HL-60 (cell line): ENCODE data around the gene LHX4.

Source experiments
- DNase-seq, 2 experiments: peaks; one replicate each; pipeline ENCODE4 v3.0.0-alpha.2; 2010 to 2020; ENCODE audit warnings: low read depth in 1 of 2, low spot score in 1 of 2
- H3K27ac ChIP-seq: fragments of 250-450 bp; sonication (Bioruptor Pico); replicated peaks from 2 replicates; pipeline ENCODE4 v1.5.1; 2020; ENCODE audit warnings: mild to moderate bottlenecking, moderate library complexity
- H3K27me3 ChIP-seq: fragments of 250-450 bp; sonication (Bioruptor Pico); 2 replicates; pipeline ENCODE4 v1.5.1; 2021; ENCODE audit warnings: mild to moderate bottlenecking, moderate library complexity; ENCODE audit not compliant: insufficient read depth, poor library complexity, severe bottlenecking
- H3K4me3 ChIP-seq: replicated peaks from 2 replicates; pipeline ENCODE4 v1.5.1; 2011; ENCODE audit warnings: mild to moderate bottlenecking, control low read depth, low read length; ENCODE audit not compliant: insufficient read depth
- CTCF ChIP-seq: IDR thresholded peaks from one replicate; pipeline ENCODE4 v1.5.1; 2011; ENCODE audit warnings: low read length, control low read depth, inconsistent platforms; ENCODE audit not compliant: insufficient read depth
- GABPA ChIP-seq: IDR thresholded peaks from 2 replicates; pipeline ENCODE4 v1.6.1; 2012; ENCODE audit warnings: low read depth
- POLR2AphosphoS5 ChIP-seq: IDR thresholded peaks from 2 replicates; pipeline ENCODE4 v1.6.1; 2012; ENCODE audit warnings: low read depth
- REST ChIP-seq: IDR thresholded peaks from 2 replicates; pipeline ENCODE4 v1.6.1; 2012; ENCODE audit warnings: low read depth; ENCODE audit not compliant: insufficient replicate concordance
- SPI1 ChIP-seq: IDR thresholded peaks from 2 replicates; pipeline ENCODE4 v1.6.1; 2012; ENCODE audit warnings: low read depth, mild to moderate bottlenecking, borderline replicate concordance

Gene LHX4

GRCh38 chr1:180295999-180296398 lies 65.9 kb downstream of the LHX4 start:
- DNase-seq, result no peak
- no peaks in the 10 kb centered on the region for H3K27me3 ChIP-seq
- no peak overlapping the region for H3K27ac ChIP-seq
- TF ChIP-seq SPI1 (no peak), POLR2AphosphoS5 (no peak), CTCF (no peak), REST (no peak), GABPA (no peak)
- H3K4me3 ChIP-seq, result no peak overlapping the region

GRCh38 chr1:180299479-180300221 lies 69.6 kb downstream of the LHX4 start:
- Histone ChIP-seq H3K27me3 (no peaks in the 10 kb centered on the region), H3K27ac (no peak overlapping the region), H3K4me3 (no peak overlapping the region)
- DNase-seq, result no peak
- TF ChIP-seq POLR2AphosphoS5 (no peak), CTCF (no peak), SPI1 (no peak), GABPA (no peak), REST (no peak)

GRCh38 chr1:180301135-180301742 lies 71.2 kb downstream of the LHX4 start:
- H3K27ac ChIP-seq, result no peak overlapping the region
- no peak for DNase-seq
- TF ChIP-seq SPI1 (no peak), CTCF (no peak), POLR2AphosphoS5 (no peak), GABPA (no peak), REST (no peak)
- H3K27me3 ChIP-seq, result no peaks in the 10 kb centered on the region
- no peak overlapping the region for H3K4me3 ChIP-seq
